Measurements from ENCODE around the gene MCRIP2.
"Not testable (repeated sequence)": the region's sequence is repeated elsewhere in the genome, so short reads cannot be mapped to it uniquely, and the experiment has no call there.

MCRIP2 gene

DNA sequence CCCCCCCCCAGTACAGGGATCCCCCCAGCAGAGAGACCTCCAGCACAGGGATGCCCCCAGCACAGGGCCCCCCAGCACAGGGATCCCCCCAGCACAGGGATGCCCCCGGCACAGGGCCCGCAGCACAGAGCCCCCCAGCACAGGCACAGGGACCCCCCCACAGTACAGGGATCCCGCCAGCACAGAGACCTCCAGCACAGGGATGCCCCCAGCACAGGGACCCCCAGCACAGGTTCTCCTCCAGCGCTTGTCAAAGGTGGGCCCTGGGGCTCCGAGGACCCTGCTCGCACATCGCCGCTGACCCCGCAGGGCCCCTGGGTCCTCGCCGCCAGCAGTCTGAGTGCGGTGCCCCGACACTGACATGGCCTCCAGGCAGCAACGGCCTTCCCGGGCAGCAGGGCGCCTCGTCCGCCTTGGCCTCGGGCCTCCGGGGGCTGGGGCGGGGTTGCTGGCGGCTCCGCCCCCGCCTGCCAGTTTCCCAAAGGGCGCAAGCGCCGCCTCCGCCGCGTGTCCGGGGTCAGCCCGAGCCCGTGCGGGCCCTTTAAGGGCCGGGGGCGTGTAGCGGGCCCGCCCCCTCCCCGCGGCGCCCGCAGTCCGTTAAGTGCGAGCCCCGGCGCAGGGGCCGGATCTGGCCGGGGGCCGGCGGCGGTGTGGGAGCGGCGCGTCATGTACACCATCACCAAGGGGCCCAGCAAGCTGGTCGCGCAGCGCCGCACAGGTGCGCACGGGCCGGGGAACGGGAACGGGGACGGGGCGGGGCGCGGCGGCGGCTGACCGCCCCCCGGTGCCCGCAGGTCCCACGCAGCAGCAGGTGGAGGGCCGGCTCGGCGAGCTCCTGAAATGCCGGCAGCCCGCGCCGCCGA is at the start of gene MCRIP2:
TSS of gene MCRIP2 (plus strand) at position 503 of the 863 bp plus-strand sequence. CDS start at position 667, 164 bp downstream.
- peak; percentile 57 for DNase-seq (ENCODE audit: low spot score)

DNA sequence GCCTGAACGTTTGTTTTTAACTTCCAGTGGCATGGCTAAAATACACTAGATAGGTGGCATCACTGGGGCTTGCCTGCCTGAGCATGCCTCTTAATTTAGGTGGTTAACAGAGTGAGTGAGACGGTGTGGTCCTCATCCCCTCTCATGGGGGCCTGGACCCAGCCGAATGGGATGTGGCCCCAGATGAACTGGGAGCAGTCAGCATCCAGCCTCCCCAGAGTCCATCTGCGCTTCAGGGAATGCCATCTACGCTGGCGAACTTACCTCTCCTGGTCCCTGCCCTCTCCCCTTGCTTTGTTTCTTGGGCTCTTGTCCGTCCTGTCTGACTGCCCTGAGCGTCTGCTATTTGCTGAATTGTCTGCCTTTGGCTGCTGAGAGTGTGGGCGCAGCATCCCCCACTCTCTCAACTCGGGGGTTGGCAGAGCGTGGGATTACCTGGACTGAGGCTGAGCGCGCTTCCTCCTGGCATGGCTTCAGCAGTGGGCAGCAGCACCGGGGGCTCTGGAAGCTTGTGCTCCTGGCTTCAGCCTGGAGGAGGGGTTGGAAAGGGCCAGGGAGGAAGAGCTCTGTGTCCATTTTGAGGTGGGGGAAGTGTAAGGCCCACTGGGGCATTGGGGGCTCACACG is 49.6 kb upstream of the MCRIP2 start:
- DNase-seq (ENCODE audit: low spot score), result no peak

DNA sequence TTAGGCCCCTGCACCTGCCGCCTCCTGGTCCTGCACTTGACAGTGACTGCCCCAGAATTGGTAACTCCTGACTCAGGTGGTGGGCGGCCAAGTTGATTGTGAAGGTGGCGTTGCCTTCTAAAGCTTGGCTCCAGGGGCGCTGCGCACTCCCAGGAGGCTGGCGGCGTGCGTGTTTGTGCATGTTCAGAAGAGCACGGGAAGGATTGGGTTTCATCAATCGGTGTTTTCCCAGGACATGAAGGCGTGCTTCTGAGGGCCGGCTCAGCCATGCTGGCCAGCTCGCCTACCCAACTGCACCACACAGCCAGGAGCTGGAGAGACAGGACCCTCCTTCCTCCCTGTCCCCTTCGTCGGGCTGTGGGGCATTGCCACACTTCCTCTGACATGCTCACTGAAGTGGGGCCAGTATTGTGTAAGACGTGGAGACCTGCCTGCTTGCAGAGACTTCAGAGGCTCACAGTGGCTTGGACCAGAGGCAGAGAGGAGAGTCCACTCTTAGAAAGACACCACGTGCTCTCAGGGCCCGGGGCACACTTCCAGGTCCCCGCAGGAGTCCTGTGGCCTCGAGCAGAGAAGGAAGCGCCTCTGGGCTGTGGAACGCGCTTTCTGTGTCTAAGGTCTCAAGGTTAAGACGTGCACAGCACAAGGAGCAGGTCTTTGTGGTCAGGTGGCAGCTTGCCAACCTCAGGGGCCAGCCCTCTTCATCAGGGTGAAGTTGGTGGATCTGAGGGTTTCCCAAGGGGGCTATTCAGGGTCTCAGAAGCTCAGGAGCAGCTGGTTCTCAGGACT is 48.9 kb upstream of the MCRIP2 start:
- DNase-seq (ENCODE audit: low spot score), result no peak

GRCh38 chr16:593406-593805 is 48.2 kb upstream of the MCRIP2 start:
- DNase-seq (ENCODE audit: low spot score), result no peak

DNA sequence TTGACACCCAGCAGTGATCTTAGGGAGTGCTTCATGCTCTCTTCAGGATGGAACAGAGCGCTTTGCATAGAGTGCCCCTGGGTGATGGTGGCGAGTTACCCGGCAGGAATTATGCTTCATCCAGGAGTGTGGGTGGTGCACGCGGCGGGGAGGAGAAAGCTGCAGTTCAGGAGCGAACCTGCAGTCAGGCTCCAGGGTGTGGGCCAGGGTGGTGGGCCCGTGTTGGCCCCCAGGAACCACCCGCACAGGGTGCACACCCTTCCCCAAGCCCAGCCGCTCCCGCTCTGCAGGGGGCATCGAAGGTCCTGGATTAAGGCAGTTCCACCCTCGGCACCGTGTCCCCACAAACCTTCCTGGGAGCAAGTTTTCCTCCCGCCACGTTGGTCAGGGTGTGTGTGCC is 47.8 kb upstream of the MCRIP2 start:
- DNase-seq (ENCODE audit: low spot score), result no peak

- no peak for DNase-seq (ENCODE audit: low spot score)
Observed at GRCh38 chr16:595094-595528, 46.5 kb upstream of the MCRIP2 start.

- DNase-seq (ENCODE audit: low spot score), result no peak
Observed at GRCh38 chr16:595942-596735, 45.5 kb upstream of the MCRIP2 start.

DNA sequence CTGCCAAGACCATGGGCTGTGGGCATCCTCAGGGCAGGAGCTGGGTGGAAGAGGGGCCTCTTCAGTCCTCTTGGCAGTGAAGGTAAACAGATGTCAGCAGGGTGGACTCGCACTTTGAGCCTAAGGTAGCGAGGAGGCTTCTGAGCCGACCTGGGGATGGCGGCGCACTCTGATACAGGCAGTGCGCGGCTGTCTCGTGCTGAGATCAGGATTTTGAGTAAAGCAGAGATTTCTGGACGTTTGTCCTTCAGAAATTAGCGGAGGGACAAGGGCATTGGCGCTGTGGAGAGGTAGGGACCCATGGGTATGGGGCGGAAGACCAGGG is 44.9 kb upstream of the MCRIP2 start:
- DNase-seq (ENCODE audit: low spot score), result no peak

GRCh38 chr16:597655-598054 is 44.0 kb upstream of the MCRIP2 start:
- not testable (repeated sequence) for DNase-seq (ENCODE audit: low spot score)

DNA sequence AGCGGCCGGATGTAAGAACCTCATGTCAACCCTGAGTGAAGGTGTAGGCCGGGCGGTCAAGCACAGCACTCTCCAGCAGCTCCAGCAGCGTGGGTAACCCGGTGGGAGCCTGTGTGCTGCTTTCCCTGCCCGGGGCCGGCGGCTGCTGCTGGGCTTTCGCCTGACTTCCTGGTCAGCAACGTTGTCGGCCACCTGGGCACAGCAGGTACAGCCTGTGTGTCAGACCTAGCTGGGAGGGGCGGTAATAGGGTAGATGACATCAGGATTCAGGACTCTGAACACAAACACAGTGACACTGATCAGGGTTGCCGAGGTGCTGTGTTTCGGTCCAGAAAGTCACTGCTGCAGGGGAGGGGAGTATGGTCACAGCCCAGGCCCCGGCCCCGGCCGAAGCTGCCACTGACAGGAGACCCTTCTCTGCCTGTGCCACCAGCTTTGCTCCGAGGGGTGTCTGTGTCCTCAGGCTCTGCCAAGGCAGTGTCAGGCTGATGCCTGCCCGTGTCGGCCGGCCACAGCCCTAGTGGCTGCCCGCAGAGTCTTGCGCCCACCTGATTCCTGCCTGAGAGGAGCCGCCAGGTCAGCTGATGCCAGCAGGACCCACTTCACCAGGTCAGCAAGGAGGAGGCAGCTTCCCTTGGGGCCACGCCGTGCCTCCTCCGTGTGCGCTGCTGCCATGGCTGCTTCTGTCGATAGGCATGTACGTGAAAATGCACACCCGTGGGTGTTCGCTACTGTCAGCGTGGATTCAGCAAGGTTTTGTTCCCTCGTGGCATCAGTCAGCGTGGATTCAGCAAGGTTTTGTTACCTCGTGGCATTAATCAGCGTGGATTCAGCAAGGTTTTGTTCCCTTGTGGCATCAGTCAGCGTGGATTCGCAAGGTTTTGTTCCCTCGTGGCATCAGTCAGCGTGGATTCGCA is 42.5 kb upstream of the MCRIP2 start:
- DNase-seq (ENCODE audit: low spot score), result no peak

- DNase-seq (ENCODE audit: low spot score), result no peak
Observed at GRCh38 chr16:600781-601180, 40.8 kb upstream of the MCRIP2 start.

GRCh38 chr16:603933-604332 is 37.7 kb upstream of the MCRIP2 start:
- DNase-seq (ENCODE audit: low spot score), result no peak

- no peak for DNase-seq (ENCODE audit: low spot score)
Observed at GRCh38 chr16:606656-607307, 34.8 kb upstream of the MCRIP2 start.

DNA sequence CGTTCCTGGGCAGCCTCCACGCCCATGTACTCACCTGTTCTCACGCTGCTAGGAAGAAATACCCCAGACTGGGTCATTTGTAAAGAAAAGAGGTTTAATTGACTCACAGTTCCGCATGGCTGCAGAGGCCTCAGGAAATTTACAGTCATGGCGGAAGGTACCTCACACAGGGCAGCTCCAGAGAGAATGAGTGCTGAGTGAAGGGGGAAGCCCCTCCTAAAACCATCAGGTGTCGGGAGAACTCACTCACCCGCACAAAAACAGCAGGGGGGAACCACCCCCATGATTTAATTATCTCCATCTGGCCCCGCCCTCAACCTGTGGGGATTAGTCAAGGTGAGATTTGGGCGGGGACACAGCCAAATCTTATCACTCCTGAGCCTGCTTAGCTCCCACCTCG is 33.6 kb upstream of the MCRIP2 start:
- no peak for DNase-seq (ENCODE audit: low spot score)

- DNase-seq (ENCODE audit: low spot score), result no peak
Observed at GRCh38 chr16:609316-609715, 32.3 kb upstream of the MCRIP2 start.

- DNase-seq (ENCODE audit: low spot score), result no peak
Observed at GRCh38 chr16:609984-610383, 31.6 kb upstream of the MCRIP2 start.

GRCh38 chr16:610513-611381 is 30.9 kb upstream of the MCRIP2 start:
- DNase-seq (ENCODE audit: low spot score), result peak; percentile 56

- DNase-seq (ENCODE audit: low spot score), result no peak
Observed at GRCh38 chr16:615122-615521, 26.5 kb upstream of the MCRIP2 start.

Data from CD4-positive, alpha-beta T cell treated with Interleukin-2 at 100 ng/mL for 4 hours (primary cell).